ENCODE results near the gene GEMIN4.
"Not testable (repeated sequence)": the region's sequence is repeated elsewhere in the genome, so short reads cannot be mapped to it uniquely, and the experiment has no call there.

GRCh38 chr17:789931-790873, 38.1 kb upstream of the GEMIN4 start:
- not testable (repeated sequence) for TF ChIP-seq POLR2A, EP300, CTCF (IDR thresholded peaks at IDR 0.05)
